Measurements from ENCODE around the gene EHF.
"Not testable (repeated sequence)": the region's sequence is repeated elsewhere in the genome, so short reads cannot be mapped to it uniquely, and the experiment has no call there.

EHF gene

DNA sequence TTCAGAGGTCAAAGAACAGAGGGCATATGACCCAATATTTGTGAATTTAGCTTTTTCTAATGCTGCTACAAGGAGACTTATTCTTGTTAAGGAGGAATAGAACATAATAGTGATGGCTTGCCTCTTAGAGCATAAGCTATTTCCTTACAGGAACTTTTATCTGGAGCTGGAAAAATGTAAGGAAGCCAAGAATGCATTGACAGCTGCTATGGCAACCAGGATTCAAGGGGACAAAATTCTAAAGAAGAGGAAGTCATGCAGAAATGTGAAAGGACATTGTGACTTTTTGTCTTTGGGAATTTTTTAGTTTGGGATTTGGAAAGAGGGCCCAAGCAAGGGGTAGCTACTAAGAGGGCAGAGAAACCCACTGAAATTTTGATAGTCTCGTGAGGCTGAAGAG, 51.1 kb downstream of the EHF start:
- no peak for DNase-seq

DNA sequence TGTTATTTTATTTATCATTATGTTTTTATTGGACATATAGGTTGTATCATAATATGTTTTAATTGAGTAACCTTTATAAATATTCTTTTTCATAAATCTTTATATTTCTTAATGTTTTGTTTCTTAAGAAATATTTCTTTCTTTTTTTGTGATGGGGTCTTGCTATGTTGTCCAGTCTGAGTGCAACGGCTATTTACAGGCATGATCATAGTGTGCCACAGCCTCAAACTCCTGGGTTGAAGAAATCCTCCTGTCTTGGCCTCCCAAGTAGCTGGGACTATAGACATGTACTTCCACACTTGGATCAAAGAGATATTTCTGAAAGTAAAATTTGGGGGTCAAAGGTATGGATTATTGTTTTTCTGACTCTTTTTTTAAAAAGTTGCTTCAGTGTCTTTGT, 53.1 kb downstream of the EHF start:
- no peak for DNase-seq

DNA sequence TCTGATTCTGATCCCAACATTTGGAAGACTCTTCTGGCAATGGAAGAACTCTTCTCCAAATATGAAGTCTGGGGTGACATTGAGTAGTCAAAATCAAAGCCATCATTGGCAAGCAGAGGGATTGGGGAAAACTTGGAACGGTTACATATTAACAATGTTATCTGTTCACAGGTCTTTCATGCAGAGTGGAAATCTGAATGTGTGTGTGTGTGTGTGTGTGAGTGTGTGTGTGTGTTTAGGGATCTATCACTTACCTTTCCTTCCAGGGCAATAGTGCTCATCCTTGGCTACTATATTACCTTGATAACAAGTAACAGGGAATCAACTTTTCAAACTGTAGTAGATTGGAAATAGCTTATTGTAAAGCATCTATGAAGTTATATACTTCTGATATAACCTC, 55.3 kb downstream of the EHF start:
- no peak for DNase-seq

DNA sequence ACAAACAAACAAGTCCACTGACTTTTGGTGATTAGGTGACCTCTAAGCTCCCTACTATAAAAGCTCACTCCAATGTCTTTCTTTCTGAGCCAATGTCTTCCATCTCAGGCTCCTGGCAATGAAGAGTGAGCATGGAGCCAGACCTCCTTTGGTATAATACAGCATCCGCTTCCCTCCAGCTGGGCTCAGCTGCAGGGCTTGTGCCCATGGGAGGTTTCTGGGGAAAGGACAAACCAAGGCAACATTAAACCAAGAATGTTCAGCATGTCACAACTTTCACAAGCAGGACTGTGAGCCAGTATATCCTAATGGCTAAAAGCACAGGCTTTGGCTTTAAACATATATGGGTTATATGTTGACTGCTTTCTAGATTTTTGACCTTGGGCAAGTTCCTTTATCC, 58.8 kb downstream of the EHF start:
- no peak for DNase-seq

DNA sequence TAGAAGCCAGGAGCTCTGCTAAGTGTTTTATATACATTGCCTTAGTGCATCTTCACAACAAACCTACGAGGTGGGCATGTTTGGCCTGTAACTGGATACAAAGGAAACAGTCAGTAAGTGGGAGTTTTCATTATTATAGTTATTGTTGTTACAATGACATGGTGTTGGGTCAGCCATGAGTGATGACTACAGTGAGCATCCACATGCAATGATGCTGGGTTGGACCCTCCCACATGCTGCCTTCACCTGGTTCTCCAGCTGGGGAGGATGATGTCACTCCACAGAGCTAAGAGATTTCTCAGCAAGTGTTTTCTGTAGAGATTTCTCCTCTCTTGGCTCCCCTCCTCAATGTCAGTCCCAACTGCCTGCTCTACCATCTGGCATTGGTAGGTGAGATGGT, 59.3 kb downstream of the EHF start:
- DNase-seq, result no peak

DNA sequence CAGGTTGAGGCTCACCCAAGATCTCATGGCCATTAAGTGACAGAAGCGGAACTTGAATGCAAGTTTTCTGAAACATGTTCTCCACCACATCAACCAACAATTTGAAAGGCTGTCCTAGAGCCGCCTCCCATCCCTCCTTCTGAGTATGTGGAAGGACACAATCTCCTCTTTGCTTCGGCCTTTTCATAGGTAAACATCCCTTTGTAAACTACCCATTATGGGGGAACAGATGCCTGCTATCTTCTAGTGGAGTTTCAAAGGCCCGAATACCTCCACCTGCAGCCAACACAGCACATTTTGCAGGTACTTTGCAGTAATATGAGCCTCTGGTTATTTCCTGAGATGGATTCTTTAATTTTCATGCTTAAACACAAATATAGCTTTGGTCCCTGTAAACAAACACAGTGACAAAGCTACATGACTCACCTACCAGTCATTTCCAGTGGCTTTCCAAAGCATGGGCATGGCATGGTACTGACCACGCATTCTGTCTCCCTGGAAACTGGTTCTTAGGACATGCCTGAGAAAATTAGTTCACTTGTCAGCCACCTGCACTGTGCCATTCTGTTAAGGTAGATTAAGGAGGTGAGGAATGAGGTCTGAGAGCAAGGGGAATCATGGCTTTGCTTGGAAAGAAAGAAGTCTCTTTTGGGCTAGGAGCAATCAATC, 60.2 kb downstream of the EHF start:
- DNase-seq, result no peak

DNA sequence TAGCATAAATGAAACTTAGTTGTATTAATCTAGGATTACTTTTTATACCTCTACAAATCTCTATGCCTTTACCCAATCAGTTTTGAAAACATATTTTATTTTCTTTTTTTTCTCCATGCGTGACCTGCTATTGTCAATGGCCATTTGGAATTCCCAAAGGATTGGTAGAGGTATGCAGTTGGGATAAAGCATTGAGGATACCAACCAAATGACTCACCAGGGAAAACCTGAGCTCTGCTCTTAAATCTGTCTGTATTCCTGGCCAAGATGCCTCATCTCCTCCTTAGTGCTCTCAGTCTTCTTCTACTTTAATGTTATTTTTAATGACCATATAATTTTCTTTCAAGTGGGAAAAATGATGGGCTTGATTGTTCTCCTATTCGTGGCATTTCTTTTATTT, 61.9 kb downstream of the EHF start:
- DNase-seq, result no peak

DNA sequence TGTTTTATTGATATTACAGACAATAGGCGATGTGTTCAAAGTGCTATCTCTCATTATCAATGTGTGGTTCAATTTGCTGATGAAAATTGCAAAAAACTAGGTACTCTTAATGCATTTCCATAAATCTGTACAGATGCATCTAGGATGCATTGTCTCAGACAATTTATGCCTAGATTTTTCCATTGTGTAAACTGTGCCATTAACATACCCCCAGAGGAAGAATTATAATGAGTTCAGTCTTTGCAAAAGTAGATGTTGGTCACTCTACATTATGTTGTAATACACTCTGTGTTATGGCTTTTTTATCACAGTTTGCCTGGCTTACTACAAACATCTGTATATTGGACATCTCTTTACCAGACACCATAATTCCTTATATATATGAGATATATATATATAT, 62.5 kb downstream of the EHF start:
- DNase-seq, result no peak

DNA sequence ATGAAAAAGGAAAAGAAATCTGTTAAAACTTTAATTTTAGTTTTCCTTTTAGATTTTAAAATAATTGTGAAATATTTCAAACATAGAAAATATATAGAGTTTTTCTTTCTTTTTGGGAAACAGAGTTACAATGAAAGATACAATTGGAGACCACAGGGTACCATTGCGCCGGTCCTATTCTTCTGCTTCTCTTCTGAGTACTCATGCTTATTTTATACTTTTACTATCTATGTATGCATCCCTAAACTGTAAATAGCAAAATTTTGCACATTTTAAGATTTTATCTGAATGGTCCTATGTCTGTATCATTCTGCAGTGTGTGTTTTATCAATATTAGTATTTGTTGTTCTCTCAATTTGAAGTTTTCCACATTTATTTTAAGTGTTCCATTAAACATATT, 65.0 kb downstream of the EHF start:
- DNase-seq, result no peak

DNA sequence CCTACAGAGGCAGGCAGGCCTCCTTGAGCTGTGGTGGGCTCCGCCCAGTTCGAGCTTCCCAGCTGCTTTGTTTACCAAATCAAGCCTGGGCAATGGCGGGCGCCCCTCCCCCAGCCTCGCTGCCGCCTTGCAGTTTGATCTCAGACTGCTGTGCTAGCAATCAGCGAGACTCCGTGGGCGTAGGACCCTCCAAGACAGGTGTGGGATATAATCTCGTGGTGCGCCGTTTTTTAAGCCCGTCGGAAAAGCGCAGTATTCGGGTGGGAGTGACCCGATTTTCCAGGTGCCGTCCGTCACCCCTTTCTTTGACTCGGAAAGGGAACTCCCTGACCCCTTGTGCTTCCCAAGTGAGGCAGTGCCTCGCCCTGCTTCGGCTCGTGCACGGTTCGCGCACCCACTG, 71.4 kb downstream of the EHF start:
- not testable (repeated sequence) for DNase-seq

DNA sequence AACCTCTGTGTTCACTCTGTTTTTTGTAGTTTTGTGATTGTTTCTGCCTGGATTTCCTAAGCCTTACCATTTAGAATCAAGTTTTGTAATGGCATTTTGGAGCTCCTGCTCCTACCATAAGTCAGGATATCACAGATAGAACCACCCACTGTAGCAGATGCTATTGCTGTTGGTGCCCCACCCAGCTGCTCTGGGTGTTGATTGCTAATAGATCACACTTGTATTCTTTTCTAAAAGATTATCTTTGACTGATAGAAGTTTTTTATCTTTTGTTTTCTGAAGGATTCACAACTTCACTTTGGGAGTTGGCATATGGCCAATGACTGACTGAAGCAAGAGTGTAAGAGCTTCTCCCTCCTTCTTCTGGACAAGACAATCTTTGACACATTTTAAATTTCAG, 76.0 kb downstream of the EHF start:
- no peak for DNase-seq

DNA sequence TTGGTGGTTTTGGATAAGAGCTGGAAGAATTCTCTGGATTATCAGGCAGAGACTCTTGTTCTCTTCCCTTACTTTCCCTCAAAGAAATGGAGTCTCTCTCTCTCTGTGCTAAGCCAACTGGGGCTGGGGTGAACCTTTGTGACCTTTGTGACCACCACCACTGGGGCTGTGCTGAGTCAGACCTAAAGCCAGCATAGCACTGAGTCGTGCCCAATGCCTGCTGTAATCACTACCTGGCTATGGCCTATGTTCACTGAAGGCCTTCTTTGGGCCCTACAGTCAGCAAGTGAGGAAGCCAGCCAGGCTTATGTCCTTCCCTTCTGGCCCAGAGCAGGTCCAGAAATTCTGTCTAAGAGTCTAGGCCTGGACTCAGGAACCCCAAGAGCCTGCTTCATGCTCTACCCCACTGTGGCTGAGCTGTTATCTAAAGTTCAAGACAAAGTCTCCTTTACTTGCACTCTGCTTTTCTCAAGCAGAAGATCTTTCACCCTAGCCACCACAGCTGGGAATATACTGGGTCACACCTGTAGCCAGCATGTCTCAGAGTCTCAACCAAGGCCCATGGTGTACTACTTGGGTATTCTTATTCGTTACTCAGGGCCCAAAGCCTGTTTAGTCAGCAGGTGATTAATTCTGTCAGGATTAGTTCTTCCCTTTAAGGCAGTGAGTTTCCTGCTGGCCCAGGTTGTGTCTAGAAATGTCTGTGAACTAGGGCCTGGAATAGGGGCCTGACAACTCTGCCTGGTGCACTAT, 86.0 kb downstream of the EHF start:
- DNase-seq, result no peak

DNA sequence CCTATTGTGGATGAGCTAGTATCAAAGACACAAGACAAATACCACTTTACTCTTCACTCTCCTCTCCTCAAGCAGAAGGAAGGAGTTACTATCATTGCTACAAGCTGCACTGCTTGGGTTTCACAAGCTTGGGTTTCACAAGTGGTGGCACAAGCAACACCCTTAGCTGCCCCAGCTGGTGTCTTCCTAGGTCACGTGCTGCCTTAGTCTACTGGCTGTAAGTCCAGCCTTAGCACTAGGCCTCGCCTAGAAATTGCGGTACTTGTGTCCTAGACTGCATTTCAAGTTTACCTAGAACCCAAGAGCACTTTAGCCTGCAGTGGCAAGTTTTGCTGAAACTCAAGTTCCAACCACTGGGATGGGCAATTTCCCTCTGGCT, 86.6 kb downstream of the EHF start:
- DNase-seq, result no peak
